Measurements from ENCODE around the gene SWSAP1. TPM values are rescaled to one million over a fixed set of nuclear protein-coding genes. Genes with fewer than 3 reads are reported as not detected.

Gene SWSAP1
- total RNA-seq, 1 experiment from 2014 or later = 1.4 TPM

DNA sequence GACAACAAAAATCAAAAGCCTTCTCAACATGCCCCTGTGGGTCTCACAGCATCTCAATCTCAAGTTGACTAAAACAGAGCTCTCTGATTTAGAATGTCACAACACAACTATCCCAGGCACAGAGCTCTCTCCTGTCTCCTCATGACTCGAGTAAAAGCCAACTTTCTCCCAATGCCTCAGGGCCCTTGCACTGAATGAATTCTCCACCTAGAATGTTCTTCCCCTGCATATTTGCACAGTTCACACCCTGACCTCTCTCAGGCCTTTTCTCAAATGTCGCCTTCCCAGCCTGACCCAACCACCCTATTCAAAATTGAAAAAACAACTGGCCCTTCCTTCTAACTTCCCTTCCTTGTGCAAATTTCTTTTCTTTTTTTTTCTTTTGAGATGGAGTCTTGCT is 3.7 kb upstream of the SWSAP1 start:
- POLR2A ChIA-PET = interaction anchor here (0.9 to 1.9 kb wide), 2 partner anchors 11 to 32 kb away, joined by 5 read pairs; partner anchors contain the start of gene RAB3D
- CTCF ChIA-PET = interaction anchor here (0.6 kb wide), 1 partner anchor 63 kb away, joined by 3 read pairs; no protein-coding TSS in a partner anchor
- peaks cover 15% of the 10 kb centered on the region for H3K36me3 Mint-ChIP-seq (ENCODE audit: insufficient read depth, unreplicated experiment)

DNA sequence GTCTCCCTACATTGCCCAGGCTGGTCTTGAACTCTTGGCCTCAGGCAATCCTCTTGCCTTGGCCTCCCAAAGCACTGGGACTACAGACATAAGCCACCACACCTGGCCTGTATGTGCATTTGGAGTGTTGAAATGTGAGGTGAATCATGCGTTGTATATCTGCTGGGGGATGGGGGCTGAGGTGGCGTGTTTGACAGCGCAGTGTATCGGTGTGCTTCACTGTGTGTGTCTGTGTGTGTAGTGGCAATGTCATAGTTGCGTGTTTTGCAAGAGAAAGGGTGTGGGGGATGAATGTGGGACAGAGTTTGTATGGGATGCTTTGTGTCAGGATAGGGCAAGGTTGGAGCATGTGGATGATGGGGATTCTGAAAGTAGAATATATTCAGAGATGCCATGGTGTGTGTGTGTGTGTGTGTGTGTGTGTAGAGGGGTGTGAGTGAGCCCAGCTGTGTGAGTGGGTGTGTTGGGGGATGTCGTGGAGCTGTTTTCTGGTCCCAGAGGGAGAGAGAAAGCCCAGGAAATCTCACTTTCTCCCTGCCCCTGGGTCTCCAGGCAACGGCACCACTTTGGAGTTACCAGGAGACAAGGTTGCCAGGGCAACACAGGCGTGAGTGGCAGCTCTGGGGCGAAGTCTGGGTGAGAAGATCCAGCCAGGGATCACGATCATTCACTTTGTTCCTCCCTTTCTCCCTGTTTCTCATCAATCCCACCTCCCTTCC is 1.1 kb upstream of the SWSAP1 start:
- Mint-ChIP-seq H3K27me3 (ENCODE audit: insufficient read depth, unreplicated experiment) (no peaks in the 10 kb centered on the region), H3K4me3 (ENCODE audit: unreplicated experiment) (no peak overlapping the region), H3K27ac (ENCODE audit: low read depth, unreplicated experiment) (no peak overlapping the region), H3K9me3 (ENCODE audit: unreplicated experiment) (no peaks in the 10 kb centered on the region), H3K36me3 (ENCODE audit: insufficient read depth, unreplicated experiment) (peaks cover 8% of the 10 kb centered on the region), H3K4me1 (ENCODE audit: insufficient read depth, unreplicated experiment) (peaks cover 11% of the 10 kb centered on the region)
- peak; percentile 74 for DNase-seq (ENCODE audit: unreplicated experiment)
- TF ChIP-seq, protein P1, sequence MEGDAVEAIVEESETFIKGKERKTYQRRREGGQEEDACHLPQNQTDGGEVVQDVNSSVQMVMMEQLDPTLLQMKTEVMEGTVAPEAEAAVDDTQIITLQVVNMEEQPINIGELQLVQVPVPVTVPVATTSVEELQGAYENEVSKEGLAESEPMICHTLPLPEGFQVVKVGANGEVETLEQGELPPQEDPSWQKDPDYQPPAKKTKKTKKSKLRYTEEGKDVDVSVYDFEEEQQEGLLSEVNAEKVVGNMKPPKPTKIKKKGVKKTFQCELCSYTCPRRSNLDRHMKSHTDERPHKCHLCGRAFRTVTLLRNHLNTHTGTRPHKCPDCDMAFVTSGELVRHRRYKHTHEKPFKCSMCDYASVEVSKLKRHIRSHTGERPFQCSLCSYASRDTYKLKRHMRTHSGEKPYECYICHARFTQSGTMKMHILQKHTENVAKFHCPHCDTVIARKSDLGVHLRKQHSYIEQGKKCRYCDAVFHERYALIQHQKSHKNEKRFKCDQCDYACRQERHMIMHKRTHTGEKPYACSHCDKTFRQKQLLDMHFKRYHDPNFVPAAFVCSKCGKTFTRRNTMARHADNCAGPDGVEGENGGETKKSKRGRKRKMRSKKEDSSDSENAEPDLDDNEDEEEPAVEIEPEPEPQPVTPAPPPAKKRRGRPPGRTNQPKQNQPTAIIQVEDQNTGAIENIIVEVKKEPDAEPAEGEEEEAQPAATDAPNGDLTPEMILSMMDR (IDR thresholded peaks at IDR 0.05; ENCODE audit: unreplicated experiment) = no peak
- BruUV-seq (replicated peaks) = no TSS peak
- intact Hi-C loops (cut with micrococcal nuclease) = no loop called here
- ChIA-PET CTCF (interaction anchor here (1.1 to 1.2 kb wide), 2 partner anchors 76 to 248 kb away, joined by 4 to 8 read pairs; no protein-coding TSS in a partner anchor), POLR2A (interaction anchor here (0.7 to 5.6 kb wide), 8 partner anchors 9 to 235 kb away, joined by 3 to 88 read pairs (median 10); partner anchors contain the start of genes CCDC159, RAB3D and TMEM205)

More for the DNA sequence above, 3.7 kb upstream of the SWSAP1 start:
- no TSS peak for BruUV-seq (replicated peaks)
- H3K27me3 Mint-ChIP-seq (ENCODE audit: insufficient read depth, unreplicated experiment) = no peaks in the 10 kb centered on the region
- DNase-seq (ENCODE audit: unreplicated experiment) = no peak
- no peaks in the 10 kb centered on the region for H3K9me3 Mint-ChIP-seq (ENCODE audit: unreplicated experiment)
- no peak overlapping the region for H3K4me3 Mint-ChIP-seq (ENCODE audit: unreplicated experiment)
- no peak overlapping the region for H3K27ac Mint-ChIP-seq (ENCODE audit: low read depth, unreplicated experiment)
- no peaks in the 10 kb centered on the region for H3K4me1 Mint-ChIP-seq (ENCODE audit: insufficient read depth, unreplicated experiment)
- intact Hi-C loops (cut with micrococcal nuclease) = no loop called here
- TF ChIP-seq, protein P1 (IDR thresholded peaks at IDR 0.05; ENCODE audit: unreplicated experiment) = no peak

DNA sequence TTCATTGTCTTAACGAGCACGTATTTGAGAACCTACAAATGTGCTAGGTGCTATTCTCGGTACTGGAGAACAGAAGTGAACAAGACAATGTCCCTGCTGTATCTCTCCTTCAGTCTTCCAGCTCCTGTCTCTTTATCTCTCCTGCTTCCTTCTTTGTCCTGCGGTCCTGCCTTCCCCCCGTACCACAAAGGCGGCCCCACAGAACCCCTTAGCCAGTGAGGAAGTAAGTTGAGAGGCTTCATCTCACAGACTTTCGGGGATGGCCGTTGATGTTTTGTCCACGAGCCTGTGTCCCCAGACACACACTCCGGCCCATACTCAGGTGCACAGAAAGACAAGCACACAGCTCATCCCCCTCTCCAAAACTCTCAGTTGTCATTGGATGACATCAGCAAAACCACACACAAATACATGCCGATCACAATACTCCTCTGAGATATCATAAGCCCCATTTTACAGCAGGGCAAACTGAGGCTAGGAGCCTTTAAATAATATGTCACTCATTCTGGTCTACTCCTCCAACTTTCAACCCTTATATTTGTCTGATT is 507 bp upstream of the SWSAP1 start:
- H3K4me1 Mint-ChIP-seq (ENCODE audit: insufficient read depth, unreplicated experiment) = peaks cover 17% of the 10 kb centered on the region
- H3K27me3 Mint-ChIP-seq (ENCODE audit: insufficient read depth, unreplicated experiment) = no peaks in the 10 kb centered on the region
- CTCF ChIA-PET = interaction anchor here (0.7 to 1.2 kb wide), 5 partner anchors 61 to 1192 kb away, joined by 3 to 8 read pairs (median 4); partner anchors contain the start of gene PRKCSH
- H3K9me3 Mint-ChIP-seq (ENCODE audit: unreplicated experiment) = no peaks in the 10 kb centered on the region
- intact Hi-C loops (cut with micrococcal nuclease) = loop anchor here (2.0 kb wide), 1 partner anchor 27 kb away; the partner anchor contains the start of genes CCDC159 and TMEM205
- no TSS peak for BruUV-seq (replicated peaks)
- no peak overlapping the region for H3K27ac Mint-ChIP-seq (ENCODE audit: low read depth, unreplicated experiment)
- TF ChIP-seq, protein P1 (IDR thresholded peaks at IDR 0.05; ENCODE audit: unreplicated experiment) = no peak
- H3K4me3 Mint-ChIP-seq (ENCODE audit: unreplicated experiment) = no peak overlapping the region
- H3K36me3 Mint-ChIP-seq (ENCODE audit: insufficient read depth, unreplicated experiment) = peaks cover 8% of the 10 kb centered on the region
- DNase-seq (ENCODE audit: unreplicated experiment) = no peak
- POLR2A ChIA-PET = interaction anchor here (0.6 to 5.6 kb wide), 20 partner anchors 8 to 285 kb away, joined by 3 to 88 read pairs (median 4); partner anchors contain the start of genes CCDC159, ECSIT, ELOF1 and LDLR
